SKM-1 treated with dmso at 0.1 percent for 144 hours (cell line): ENCODE results near the gene ZNF783.
"Not testable (repeated sequence)": the region's sequence is repeated elsewhere in the genome, so short reads cannot be mapped to it uniquely, and the experiment has no call there.

Experiments
- DNase-seq: peaks from one replicate; lab custom pipeline; 2025; ENCODE audit not compliant: unreplicated experiment; lab: John Stamatoyannopoulos, UW

Gene ZNF783

GRCh38 chr7:149261829-149262617 is at the start of gene ZNF783:
Gene ZNF783 (plus strand): TSS chr7:149262196. CDS start chr7:149262334, 138 bp downstream.
- peak; percentile 37 for DNase-seq

GRCh38 chr7:149214020-149214720 is 47.8 kb upstream of the ZNF783 start:
- no peak for DNase-seq

GRCh38 chr7:149216402-149216801 is 45.6 kb upstream of the ZNF783 start:
- no peak for DNase-seq

GRCh38 chr7:149217570-149217969 is 44.4 kb upstream of the ZNF783 start:
- no peak for DNase-seq

- DNase-seq, result no peak
Observed at GRCh38 chr7:149218469-149219420, 43.3 kb upstream of the ZNF783 start.

GRCh38 chr7:149220534-149220933 is 41.5 kb upstream of the ZNF783 start:
- no peak for DNase-seq

- DNase-seq, result no peak
Observed at GRCh38 chr7:149223176-149223575, 38.8 kb upstream of the ZNF783 start.

GRCh38 chr7:149223761-149224160 is 38.2 kb upstream of the ZNF783 start:
- no peak for DNase-seq

- no peak for DNase-seq
Observed at GRCh38 chr7:149224352-149224751, 37.6 kb upstream of the ZNF783 start.

GRCh38 chr7:149225106-149225505 is 36.9 kb upstream of the ZNF783 start:
- DNase-seq, result no peak

- DNase-seq, result no peak
Observed at GRCh38 chr7:149225656-149226055, 36.3 kb upstream of the ZNF783 start.

GRCh38 chr7:149226366-149226765 is 35.6 kb upstream of the ZNF783 start:
- not testable (repeated sequence) for DNase-seq

GRCh38 chr7:149226840-149227494 is 35.0 kb upstream of the ZNF783 start:
- DNase-seq, result no peak

- DNase-seq, result peak; percentile 6
Observed at GRCh38 chr7:149228831-149229471, 33.0 kb upstream of the ZNF783 start.

- DNase-seq, result no peak
Observed at GRCh38 chr7:149229526-149229925, 32.5 kb upstream of the ZNF783 start.

GRCh38 chr7:149232362-149232761 is 29.6 kb upstream of the ZNF783 start:
- no peak for DNase-seq

GRCh38 chr7:149233655-149234204 is 28.3 kb upstream of the ZNF783 start:
- not testable (repeated sequence) for DNase-seq

GRCh38 chr7:149237502-149237901 is 24.5 kb upstream of the ZNF783 start:
- no peak for DNase-seq

GRCh38 chr7:149238051-149238450 is 23.9 kb upstream of the ZNF783 start:
- DNase-seq, result no peak
